HG02870 (cell line): ENCODE measurements around the gene EYA3.

Experiments used
- ATAC-seq: cut with Tn5 transposase; IDR thresholded peaks from one replicate; pipeline ENCODE4 v1.9.1; 2021; ENCODE audit warnings: mild to moderate bottlenecking, moderate library complexity; ENCODE audit not compliant: unreplicated experiment

EYA3 gene

GRCh38 chr1:27949027-27949426, 139.4 kb downstream of the EYA3 start:
- ATAC-seq: no peak

- ATAC-seq: no peak
Measured at GRCh38 chr1:27945020-27945419, 143.4 kb downstream of the EYA3 start.

- ATAC-seq: no peak
Measured at GRCh38 chr1:27941671-27942540, 146.5 kb downstream of the EYA3 start.

- no peak for ATAC-seq
Measured at GRCh38 chr1:27940870-27941560, 147.4 kb downstream of the EYA3 start.

- no peak for ATAC-seq
Measured at GRCh38 chr1:27940297-27940696, 148.1 kb downstream of the EYA3 start.

GRCh38 chr1:27938488-27938887, 149.9 kb downstream of the EYA3 start:
- no peak for ATAC-seq

GRCh38 chr1:27937524-27937836, 150.9 kb downstream of the EYA3 start:
- ATAC-seq: no peak

- ATAC-seq: no peak
Measured at GRCh38 chr1:27936370-27936769, 152.0 kb downstream of the EYA3 start.

- ATAC-seq: no peak
Measured at GRCh38 chr1:27935721-27936120, 152.7 kb downstream of the EYA3 start.

GRCh38 chr1:27934818-27935549, 153.4 kb downstream of the EYA3 start, which contains the start of gene SMPDL3B:
TSS of gene SMPDL3B (plus strand) at chr1:27935000. CDS start at chr1:27935184, 184 bp downstream.
- no peak for ATAC-seq

- ATAC-seq: no peak
Measured at GRCh38 chr1:27931759-27932158, 156.7 kb downstream of the EYA3 start.

- ATAC-seq: no peak
Measured at GRCh38 chr1:27931184-27931583, 157.2 kb downstream of the EYA3 start.

- no peak for ATAC-seq
Measured at GRCh38 chr1:27928216-27928954, 160.0 kb downstream of the EYA3 start.

GRCh38 chr1:27922272-27922671, 166.1 kb downstream of the EYA3 start:
- ATAC-seq: no peak
